GM23338 (cell line): Measurements from ENCODE around the gene CD38. TPM values are rescaled to one million over a fixed set of nuclear protein-coding genes. Genes with fewer than 3 reads are reported as not detected.

Experiments used
- ATAC-seq: fragments of 200-7000 bp; cut with Tn5 transposase; 3 replicates; pipeline ENCODE4 v1.9.1; 2020
- DNase-seq: peaks from one replicate; pipeline ENCODE4 v3.0.0-alpha.2; 2015; ENCODE audit warnings: low spot score
- H2AFZ ChIP-seq: fragments of 200-600 bp; sonication (generic); 2 replicates; pipeline ENCODE4 v1.8.0; 2016; ENCODE audit warnings: antibody characterized with exemption, mild to moderate bottlenecking, moderate library complexity
- H3F3A ChIP-seq: fragments of 200-600 bp; sonication (generic); replicated peaks from 2 replicates; pipeline ENCODE4 v1.8.0; 2017; ENCODE audit warnings: antibody characterized with exemption, mixed run types, low read depth
- H3K27ac ChIP-seq: fragments of 200-600 bp; sonication (generic); 2 replicates; pipeline ENCODE4 v1.6.1; 2016; ENCODE audit warnings: low read depth
- H3K27me3 ChIP-seq: fragments of 200-600 bp; sonication (generic); 2 replicates; pipeline ENCODE4 v1.8.0; 2016; ENCODE audit warnings: mild to moderate bottlenecking, mixed run types, moderate library complexity; ENCODE audit not compliant: insufficient read depth
- H3K36me3 ChIP-seq: fragments of 200-600 bp; sonication (generic); 2 replicates; pipeline ENCODE4 v1.8.0; 2016; ENCODE audit warnings: mild to moderate bottlenecking; ENCODE audit not compliant: insufficient read depth
- H3K4me1 ChIP-seq: fragments of 200-600 bp; sonication (generic); 2 replicates; pipeline ENCODE4 v1.8.0; 2016; ENCODE audit warnings: mild to moderate bottlenecking, moderate library complexity; ENCODE audit not compliant: insufficient read depth
- H3K4me2 ChIP-seq: fragments of 200-600 bp; sonication (generic); 2 replicates; pipeline ENCODE4 v1.7.1; 2017; ENCODE audit warnings: mixed run types
- H3K4me3 ChIP-seq: fragments of 200-600 bp; sonication (generic); 2 replicates; pipeline ENCODE4 v1.6.1; 2016; ENCODE audit warnings: mixed run types
- H3K79me2 ChIP-seq: fragments of 200-600 bp; sonication (generic); replicated peaks from 2 replicates; pipeline ENCODE4 v1.8.0; 2017; ENCODE audit warnings: mild to moderate bottlenecking; ENCODE audit not compliant: insufficient read depth
- H3K9me2 ChIP-seq: fragments of 200-600 bp; sonication (generic); 2 replicates; pipeline ENCODE4 v1.8.0; 2017; ENCODE audit not compliant: insufficient read depth
- H4K20me1 ChIP-seq: fragments of 200-600 bp; sonication (generic); replicated peaks from 2 replicates; pipeline ENCODE4 v1.8.0; 2017; ENCODE audit warnings: mild to moderate bottlenecking; ENCODE audit not compliant: insufficient read depth
- H3K27ac Mint-ChIP-seq: 2 replicates; pipeline ENCODE4 v1.8.0; 2020; ENCODE audit warnings: inconsistent platforms, mild to moderate bottlenecking, moderate library complexity, mixed read lengths
- H3K27me3 Mint-ChIP-seq: 3 replicates; pipeline ENCODE4 v1.8.0; 2022; ENCODE audit warnings: low read depth, mild to moderate bottlenecking, moderate library complexity, mixed read lengths, inconsistent platforms; ENCODE audit not compliant: insufficient read depth, poor library complexity
- H3K36me3 Mint-ChIP-seq: 3 replicates; pipeline ENCODE4 v1.8.0; 2021; ENCODE audit warnings: low read depth, mild to moderate bottlenecking, inconsistent platforms, moderate library complexity, mixed read lengths
- H3K4me1 Mint-ChIP-seq: 3 replicates; pipeline ENCODE4 v1.8.0; 2020; ENCODE audit warnings: mild to moderate bottlenecking, inconsistent platforms, mixed read lengths
- H3K4me3 Mint-ChIP-seq: 3 replicates; pipeline ENCODE4 v1.8.0; 2021; ENCODE audit warnings: moderate library complexity, mild to moderate bottlenecking, inconsistent platforms, mixed read lengths
- H3K9me3 Mint-ChIP-seq: 3 replicates; pipeline ENCODE4 v1.8.0; 2020; ENCODE audit warnings: moderate library complexity, mild to moderate bottlenecking, inconsistent platforms, mixed read lengths
- CREB1 ChIP-seq: fragments of 250-450 bp; sonication (Bioruptor Pico); IDR thresholded peaks from 2 replicates; pipeline ENCODE4 v1.5.0; 2020; ENCODE audit warnings: low read depth, mild to moderate bottlenecking, moderate library complexity
- EZH2 ChIP-seq: fragments of 200-600 bp; sonication (generic); IDR thresholded peaks from one replicate; pipeline ENCODE4 v1.8.0; 2017; ENCODE audit warnings: antibody characterized with exemption, mild to moderate bottlenecking, low read depth; ENCODE audit not compliant: unreplicated experiment
- EZH2phosphoT487 ChIP-seq: fragments of 200-600 bp; sonication (generic); IDR thresholded peaks from one replicate; pipeline ENCODE4 v1.8.1; 2018; ENCODE audit warnings: antibody characterized with exemption; ENCODE audit not compliant: unreplicated experiment
- NANOG ChIP-seq: IDR thresholded peaks from 2 replicates; pipeline ENCODE4 v1.6.1; 2016; ENCODE audit warnings: antibody characterized with exemption, borderline replicate concordance
- POLR2AphosphoS5 ChIP-seq: IDR thresholded peaks from 2 replicates; pipeline ENCODE4 v1.6.1; 2016; ENCODE audit warnings: antibody characterized with exemption, low read depth
- STAT1 ChIP-seq: IDR thresholded peaks from one replicate; pipeline ENCODE4 v1.6.1; 2016; ENCODE audit warnings: antibody characterized with exemption; ENCODE audit not compliant: unreplicated experiment
- ZNF331 ChIP-seq: fragments of 250-450 bp; sonication (Bioruptor Pico); IDR thresholded peaks from 2 replicates; pipeline ENCODE4 v1.5.0; 2020; ENCODE audit warnings: low read depth, mild to moderate bottlenecking, moderate library complexity
- polyA plus RNA-seq: library from polyadenylated mRNA; unstranded; fragments of >200 nt; fragmentation: Nextera tagmentation; extraction: Ambion mirVana; gene quantifications from 2 replicates; pipeline ENCODE4 v1.2.1, GENCODE V29; 2016
- total RNA-seq: library from RNA; depleted of rRNA; stranded (reverse); fragments of >200 nt; shearing (Covaris generic); gene quantifications from 2 replicates; pipeline ENCODE4 v1.2.3, GENCODE V29; 2014
- TF ChIP-seq, protein P1 (sequence below), 2 experiments: fragments of 200-600 bp in 1 of 2; sonication (generic) in 1 of 2; conservative IDR thresholded peaks; 2 replicates each; pipeline versions ENCODE4 v1.5.1 to v1.6.1; 2016 to 2017; ENCODE audit warnings: antibody characterized with exemption in 2 of 2, low read depth in 2 of 2, mild to moderate bottlenecking in 2 of 2, moderate library complexity in 1 of 2
- TF ChIP-seq, protein P2 (sequence below): fragments of 250-450 bp; sonication (Bioruptor Pico); IDR thresholded peaks from 2 replicates; pipeline ENCODE4 v1.5.0; 2020; ENCODE audit warnings: mild to moderate bottlenecking, moderate library complexity

CD38 gene
- total and polyA plus RNA-seq, 2 experiments from 2014 or later: 0.17 to 0.24 TPM

DNA sequence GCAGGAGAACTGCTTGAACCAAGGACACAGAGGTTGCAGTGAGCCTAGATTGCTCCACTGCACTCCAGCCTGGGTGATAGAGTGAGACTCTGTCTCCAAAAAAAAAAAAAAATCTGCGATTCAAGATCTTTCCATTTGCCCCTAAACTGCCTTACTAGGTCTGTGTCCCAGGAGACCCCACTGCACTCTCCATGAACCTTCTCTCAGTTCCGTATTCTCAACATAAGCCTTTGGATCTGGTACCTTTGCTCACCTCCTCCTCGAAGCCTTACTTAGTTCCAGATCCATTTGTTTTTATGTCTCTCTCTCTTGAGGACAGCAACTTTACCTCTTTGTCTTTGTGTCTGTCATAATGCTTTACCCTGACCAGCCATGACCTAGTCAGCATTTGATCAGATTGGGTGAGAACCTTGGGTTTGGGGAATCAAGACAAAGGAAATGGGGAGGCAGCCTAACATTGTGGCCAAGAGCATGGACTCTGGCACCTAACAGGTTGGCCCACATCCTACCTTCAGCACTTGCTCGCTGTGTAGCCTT lies 41.5 kb upstream of the CD38 start:
- H3K9me3 Mint-ChIP-seq: peaks cover 3% of the 10 kb centered on the region; the same call in 2 of the 3 replicates
- H3K4me3 ChIP-seq: no peak overlapping the region
- no peaks in the 10 kb centered on the region for H3K79me2 ChIP-seq
- ATAC-seq: no peak
- H2AFZ ChIP-seq: no peak overlapping the region
- no peak overlapping the region for H3K4me2 ChIP-seq
- H4K20me1 ChIP-seq: no peaks in the 10 kb centered on the region
- no peaks in the 10 kb centered on the region for H3K36me3 Mint-ChIP-seq
- H3K27ac Mint-ChIP-seq: no peak overlapping the region
- no peak for TF ChIP-seq CREB1 (CRISPR knock-in tag)
- DNase-seq: no peak
- no peaks in the 10 kb centered on the region for H3K27me3 ChIP-seq
- no peak overlapping the region for H3K27ac ChIP-seq
- H3K4me1 Mint-ChIP-seq: no peaks in the 10 kb centered on the region
- peaks cover 9% of the 10 kb centered on the region for H3K27me3 Mint-ChIP-seq
- no peaks in the 10 kb centered on the region for H3K4me1 ChIP-seq
- H3K4me3 Mint-ChIP-seq: no peak overlapping the region
- no peaks in the 10 kb centered on the region for H3K36me3 ChIP-seq
- no peaks in the 10 kb centered on the region for H3F3A ChIP-seq
- H3K9me2 ChIP-seq: no peaks in the 10 kb centered on the region

DNA sequence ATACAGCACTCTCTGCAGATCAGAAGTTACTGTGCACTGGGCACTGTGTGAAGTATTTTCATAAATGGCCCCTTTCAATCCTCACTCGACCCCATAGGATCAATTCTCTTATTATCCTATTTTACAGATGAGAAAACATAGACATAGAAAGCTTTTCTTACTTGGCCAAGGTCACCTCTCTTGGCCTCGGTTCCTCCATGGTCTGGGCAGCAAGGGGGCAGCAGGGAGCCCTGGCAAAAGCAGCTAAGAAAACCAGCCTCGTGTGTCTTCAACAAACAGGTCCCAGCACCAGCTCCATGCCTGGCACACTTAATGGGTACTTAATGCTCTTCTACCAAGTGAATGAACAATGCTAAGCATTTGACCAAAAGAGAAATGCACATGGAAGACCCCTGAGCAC lies 40.9 kb upstream of the CD38 start:
- Histone ChIP-seq H3K27ac (no peak overlapping the region), H3K4me2 (no peak overlapping the region), H2AFZ (no peak overlapping the region), H3K4me3 (no peak overlapping the region), H3K27me3 (no peaks in the 10 kb centered on the region), H4K20me1 (no peaks in the 10 kb centered on the region), H3F3A (no peaks in the 10 kb centered on the region), H3K79me2 (no peaks in the 10 kb centered on the region), H3K4me1 (no peaks in the 10 kb centered on the region), H3K36me3 (no peaks in the 10 kb centered on the region), H3K9me2 (no peaks in the 10 kb centered on the region)
- H3K9me3 Mint-ChIP-seq: peaks cover 4% of the 10 kb centered on the region
- H3K27me3 Mint-ChIP-seq: peaks cover 7% of the 10 kb centered on the region
- DNase-seq (no peak), ATAC-seq (no peak)
- TF ChIP-seq NANOG (no peak), EZH2 (no peak), STAT1 (no peak), EZH2phosphoT487 (no peak), POLR2AphosphoS5 (no peak), ZNF331 (CRISPR knock-in tag) (no peak)
- TF ChIP-seq, protein P1, sequence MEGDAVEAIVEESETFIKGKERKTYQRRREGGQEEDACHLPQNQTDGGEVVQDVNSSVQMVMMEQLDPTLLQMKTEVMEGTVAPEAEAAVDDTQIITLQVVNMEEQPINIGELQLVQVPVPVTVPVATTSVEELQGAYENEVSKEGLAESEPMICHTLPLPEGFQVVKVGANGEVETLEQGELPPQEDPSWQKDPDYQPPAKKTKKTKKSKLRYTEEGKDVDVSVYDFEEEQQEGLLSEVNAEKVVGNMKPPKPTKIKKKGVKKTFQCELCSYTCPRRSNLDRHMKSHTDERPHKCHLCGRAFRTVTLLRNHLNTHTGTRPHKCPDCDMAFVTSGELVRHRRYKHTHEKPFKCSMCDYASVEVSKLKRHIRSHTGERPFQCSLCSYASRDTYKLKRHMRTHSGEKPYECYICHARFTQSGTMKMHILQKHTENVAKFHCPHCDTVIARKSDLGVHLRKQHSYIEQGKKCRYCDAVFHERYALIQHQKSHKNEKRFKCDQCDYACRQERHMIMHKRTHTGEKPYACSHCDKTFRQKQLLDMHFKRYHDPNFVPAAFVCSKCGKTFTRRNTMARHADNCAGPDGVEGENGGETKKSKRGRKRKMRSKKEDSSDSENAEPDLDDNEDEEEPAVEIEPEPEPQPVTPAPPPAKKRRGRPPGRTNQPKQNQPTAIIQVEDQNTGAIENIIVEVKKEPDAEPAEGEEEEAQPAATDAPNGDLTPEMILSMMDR (conservative IDR thresholded peaks at IDR 0.05; ENCODE audit: low read depth in 2 of 2): peak; percentile 23 to 49
- TF ChIP-seq, protein P2, sequence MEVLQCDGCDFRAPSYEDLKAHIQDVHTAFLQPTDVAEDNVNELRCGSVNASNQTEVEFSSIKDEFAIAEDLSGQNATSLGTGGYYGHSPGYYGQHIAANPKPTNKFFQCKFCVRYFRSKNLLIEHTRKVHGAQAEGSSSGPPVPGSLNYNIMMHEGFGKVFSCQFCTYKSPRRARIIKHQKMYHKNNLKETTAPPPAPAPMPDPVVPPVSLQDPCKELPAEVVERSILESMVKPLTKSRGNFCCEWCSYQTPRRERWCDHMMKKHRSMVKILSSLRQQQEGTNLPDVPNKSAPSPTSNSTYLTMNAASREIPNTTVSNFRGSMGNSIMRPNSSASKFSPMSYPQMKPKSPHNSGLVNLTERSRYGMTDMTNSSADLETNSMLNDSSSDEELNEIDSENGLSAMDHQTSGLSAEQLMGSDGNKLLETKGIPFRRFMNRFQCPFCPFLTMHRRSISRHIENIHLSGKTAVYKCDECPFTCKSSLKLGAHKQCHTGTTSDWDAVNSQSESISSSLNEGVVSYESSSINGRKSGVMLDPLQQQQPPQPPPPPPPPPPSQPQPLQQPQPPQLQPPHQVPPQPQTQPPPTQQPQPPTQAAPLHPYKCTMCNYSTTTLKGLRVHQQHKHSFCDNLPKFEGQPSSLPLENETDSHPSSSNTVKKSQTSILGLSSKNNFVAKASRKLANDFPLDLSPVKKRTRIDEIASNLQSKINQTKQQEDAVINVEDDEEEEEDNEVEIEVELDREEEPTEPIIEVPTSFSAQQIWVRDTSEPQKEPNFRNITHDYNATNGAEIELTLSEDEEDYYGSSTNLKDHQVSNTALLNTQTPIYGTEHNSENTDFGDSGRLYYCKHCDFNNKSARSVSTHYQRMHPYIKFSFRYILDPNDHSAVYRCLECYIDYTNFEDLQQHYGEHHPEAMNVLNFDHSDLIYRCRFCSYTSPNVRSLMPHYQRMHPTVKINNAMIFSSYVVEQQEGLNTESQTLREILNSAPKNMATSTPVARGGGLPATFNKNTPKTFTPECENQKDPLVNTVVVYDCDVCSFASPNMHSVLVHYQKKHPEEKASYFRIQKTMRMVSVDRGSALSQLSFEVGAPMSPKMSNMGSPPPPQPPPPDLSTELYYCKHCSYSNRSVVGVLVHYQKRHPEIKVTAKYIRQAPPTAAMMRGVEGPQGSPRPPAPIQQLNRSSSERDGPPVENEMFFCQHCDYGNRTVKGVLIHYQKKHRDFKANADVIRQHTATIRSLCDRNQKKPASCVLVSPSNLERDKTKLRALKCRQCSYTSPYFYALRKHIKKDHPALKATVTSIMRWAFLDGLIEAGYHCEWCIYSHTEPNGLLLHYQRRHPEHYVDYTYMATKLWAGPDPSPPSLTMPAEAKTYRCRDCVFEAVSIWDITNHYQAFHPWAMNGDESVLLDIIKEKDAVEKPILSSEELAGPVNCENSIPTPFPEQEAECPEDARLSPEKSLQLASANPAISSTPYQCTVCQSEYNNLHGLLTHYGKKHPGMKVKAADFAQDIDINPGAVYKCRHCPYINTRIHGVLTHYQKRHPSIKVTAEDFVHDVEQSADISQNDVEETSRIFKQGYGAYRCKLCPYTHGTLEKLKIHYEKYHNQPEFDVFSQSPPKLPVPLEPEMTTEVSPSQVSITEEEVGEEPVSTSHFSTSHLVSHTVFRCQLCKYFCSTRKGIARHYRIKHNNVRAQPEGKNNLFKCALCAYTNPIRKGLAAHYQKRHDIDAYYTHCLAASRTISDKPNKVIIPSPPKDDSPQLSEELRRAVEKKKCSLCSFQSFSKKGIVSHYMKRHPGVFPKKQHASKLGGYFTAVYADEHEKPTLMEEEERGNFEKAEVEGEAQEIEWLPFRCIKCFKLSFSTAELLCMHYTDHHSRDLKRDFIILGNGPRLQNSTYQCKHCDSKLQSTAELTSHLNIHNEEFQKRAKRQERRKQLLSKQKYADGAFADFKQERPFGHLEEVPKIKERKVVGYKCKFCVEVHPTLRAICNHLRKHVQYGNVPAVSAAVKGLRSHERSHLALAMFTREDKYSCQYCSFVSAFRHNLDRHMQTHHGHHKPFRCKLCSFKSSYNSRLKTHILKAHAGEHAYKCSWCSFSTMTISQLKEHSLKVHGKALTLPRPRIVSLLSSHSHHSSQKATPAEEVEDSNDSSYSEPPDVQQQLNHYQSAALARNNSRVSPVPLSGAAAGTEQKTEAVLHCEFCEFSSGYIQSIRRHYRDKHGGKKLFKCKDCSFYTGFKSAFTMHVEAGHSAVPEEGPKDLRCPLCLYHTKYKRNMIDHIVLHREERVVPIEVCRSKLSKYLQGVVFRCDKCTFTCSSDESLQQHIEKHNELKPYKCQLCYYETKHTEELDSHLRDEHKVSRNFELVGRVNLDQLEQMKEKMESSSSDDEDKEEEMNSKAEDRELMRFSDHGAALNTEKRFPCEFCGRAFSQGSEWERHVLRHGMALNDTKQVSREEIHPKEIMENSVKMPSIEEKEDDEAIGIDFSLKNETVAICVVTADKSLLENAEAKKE (CRISPR knock-in tag): no peak
- no peak overlapping the region for H3K27ac Mint-ChIP-seq
- 0 out of 3 replicates have a peak, but pooled peaks cover under 1% of the 10 kb centered on the region for H3K36me3 Mint-ChIP-seq
- no peak overlapping the region for H3K4me3 Mint-ChIP-seq
- H3K4me1 Mint-ChIP-seq: no peaks in the 10 kb centered on the region
